Cardiac muscle cell (in vitro differentiated cells and primary cell): Measurements from ENCODE around the gene AQP6. TPM values are rescaled to one million over a fixed set of nuclear protein-coding genes. Genes with fewer than 3 reads are reported as not detected.
A peak's percentile ranks its signal among the peaks of the same experiment; 100 is the strongest.

Experiments
- DNase-seq, 2 donors: peaks; one replicate each; pipeline versions ENCODE4 v3.0.0 to v3.0.0-alpha.2; 2010 to 2017; ENCODE audit warnings: low read depth in 1 of 2, low spot score in 1 of 2
- H3K27ac ChIP-seq: fragments of 200-600 bp; sonication (generic); 2 replicates; pipeline ENCODE4 v1.5.1; 2016
- H3K27me3 ChIP-seq: fragments of 200-600 bp; sonication (generic); 2 replicates; pipeline ENCODE4 v1.6.0; 2016; ENCODE audit warnings: control low read depth
- H3K36me3 ChIP-seq: fragments of 200-600 bp; sonication (generic); 2 replicates; pipeline ENCODE4 v1.5.1; 2016; ENCODE audit warnings: control low read depth
- H3K4me1 ChIP-seq: fragments of 200-600 bp; sonication (generic); 2 replicates; pipeline ENCODE4 v1.8.1; 2017; ENCODE audit warnings: low read depth, mild to moderate bottlenecking, mixed run types
- H3K4me3 ChIP-seq: fragments of 200-600 bp; sonication (generic); 2 replicates; pipeline ENCODE4 v1.5.1; 2016; ENCODE audit warnings: mild to moderate bottlenecking
- H3K9me3 ChIP-seq: fragments of 200-600 bp; sonication (generic); 2 replicates; pipeline ENCODE4 v1.5.1; 2017; ENCODE audit warnings: low read depth, mild to moderate bottlenecking, control low read depth
- polyA plus RNA-seq: library from polyadenylated mRNA; unstranded; fragments of >200 nt; fragmentation: Nextera tagmentation; extraction: Ambion mirVana; gene quantifications from 2 replicates; pipeline ENCODE4 v1.2.1, GENCODE V29; 2016
- total RNA-seq: library from RNA; depleted of rRNA; stranded (reverse); fragments of >200 nt; gene quantifications from 2 replicates; pipeline ENCODE4 v1.2.3, GENCODE V29; 2016
- TF ChIP-seq, protein P1 (sequence below): IDR thresholded peaks from 2 replicates; pipeline ENCODE4 v1.5.1; 2012; ENCODE audit warnings: low read depth, mild to moderate bottlenecking, low read length

Gene AQP6
- total and polyA plus RNA-seq, 2 experiments from 2014 or later: 0.26 to 1.8 TPM

DNA sequence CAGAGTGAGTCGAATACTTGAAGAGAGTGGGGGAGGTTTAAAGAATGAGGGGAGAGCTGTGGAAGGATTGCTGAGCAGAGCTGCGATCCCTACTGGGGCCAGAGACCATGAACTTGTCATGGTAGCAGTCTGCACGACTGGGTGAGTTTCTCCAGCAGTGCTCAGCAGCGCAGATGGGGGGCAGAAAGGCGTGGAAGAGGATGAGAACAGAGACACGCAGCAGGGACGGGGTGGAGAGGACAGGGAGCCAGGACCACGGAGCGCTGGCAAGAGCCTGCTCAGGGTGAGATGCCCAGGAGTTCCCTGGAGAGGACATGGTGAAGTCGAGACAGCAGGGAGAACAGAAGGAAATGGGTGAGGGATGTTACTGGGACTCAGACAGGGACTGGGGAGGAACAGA, 2.1 kb upstream of the AQP6 start:
- no peak overlapping the region for H3K4me3 ChIP-seq
- H3K4me1 ChIP-seq: peaks cover 14% of the 10 kb centered on the region
- H3K27me3 ChIP-seq: no peaks in the 10 kb centered on the region
- no peaks in the 10 kb centered on the region for H3K9me3 ChIP-seq
- TF ChIP-seq, protein P1, sequence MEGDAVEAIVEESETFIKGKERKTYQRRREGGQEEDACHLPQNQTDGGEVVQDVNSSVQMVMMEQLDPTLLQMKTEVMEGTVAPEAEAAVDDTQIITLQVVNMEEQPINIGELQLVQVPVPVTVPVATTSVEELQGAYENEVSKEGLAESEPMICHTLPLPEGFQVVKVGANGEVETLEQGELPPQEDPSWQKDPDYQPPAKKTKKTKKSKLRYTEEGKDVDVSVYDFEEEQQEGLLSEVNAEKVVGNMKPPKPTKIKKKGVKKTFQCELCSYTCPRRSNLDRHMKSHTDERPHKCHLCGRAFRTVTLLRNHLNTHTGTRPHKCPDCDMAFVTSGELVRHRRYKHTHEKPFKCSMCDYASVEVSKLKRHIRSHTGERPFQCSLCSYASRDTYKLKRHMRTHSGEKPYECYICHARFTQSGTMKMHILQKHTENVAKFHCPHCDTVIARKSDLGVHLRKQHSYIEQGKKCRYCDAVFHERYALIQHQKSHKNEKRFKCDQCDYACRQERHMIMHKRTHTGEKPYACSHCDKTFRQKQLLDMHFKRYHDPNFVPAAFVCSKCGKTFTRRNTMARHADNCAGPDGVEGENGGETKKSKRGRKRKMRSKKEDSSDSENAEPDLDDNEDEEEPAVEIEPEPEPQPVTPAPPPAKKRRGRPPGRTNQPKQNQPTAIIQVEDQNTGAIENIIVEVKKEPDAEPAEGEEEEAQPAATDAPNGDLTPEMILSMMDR: no peak
- H3K36me3 ChIP-seq: no peaks in the 10 kb centered on the region
- no peak for DNase-seq
- H3K27ac ChIP-seq: no peak overlapping the region

DNA sequence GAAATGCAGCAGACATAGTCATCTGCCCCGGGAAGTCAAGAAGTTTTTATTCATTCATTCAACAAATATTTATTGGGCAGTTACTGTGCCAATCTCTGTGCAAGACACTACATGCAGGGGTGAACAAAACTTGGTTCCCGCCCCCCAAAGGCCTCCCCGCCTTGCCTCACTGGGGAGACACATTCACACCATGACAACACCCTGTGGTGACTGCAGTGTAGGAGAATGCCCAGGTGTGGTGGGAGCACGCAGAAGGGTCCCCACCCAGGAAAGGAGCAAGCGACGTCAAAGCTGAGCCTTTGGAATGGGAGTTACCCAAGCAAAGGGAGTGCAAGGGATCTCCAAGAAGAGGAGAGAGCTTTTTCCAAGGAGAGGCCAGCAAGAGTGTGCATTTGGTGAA, 1.6 kb upstream of the AQP6 start:
- Histone ChIP-seq H3K4me1 (peaks cover 16% of the 10 kb centered on the region), H3K27ac (no peak overlapping the region), H3K27me3 (no peaks in the 10 kb centered on the region)

DNA sequence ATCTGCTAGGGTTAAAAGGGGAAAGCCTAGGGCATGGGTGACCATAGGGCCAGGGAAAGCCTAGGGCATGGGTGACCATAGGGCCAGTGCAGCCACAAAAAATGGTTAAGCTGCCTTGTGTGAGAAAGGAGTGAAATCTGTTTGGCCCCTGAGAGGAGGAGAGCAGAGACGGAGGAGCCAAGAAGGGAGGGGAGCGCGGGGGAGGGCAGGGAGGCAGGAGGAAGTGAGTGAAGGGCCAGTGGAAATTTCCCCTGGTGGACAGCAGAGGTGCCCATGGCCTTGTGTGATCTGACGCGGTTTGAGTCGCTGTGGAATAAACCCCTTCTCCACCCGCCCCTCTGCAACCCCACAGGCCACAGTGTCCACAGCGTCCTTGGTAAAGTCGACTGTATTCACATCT, 618 bp upstream of the AQP6 start:
- Histone ChIP-seq H3K4me3 (no peak overlapping the region), H3K4me1 (peaks cover 16% of the 10 kb centered on the region), H3K27ac (no peak overlapping the region), H3K36me3 (no peaks in the 10 kb centered on the region), H3K9me3 (no peaks in the 10 kb centered on the region), H3K27me3 (no peaks in the 10 kb centered on the region)
- TF ChIP-seq, protein P1: no peak
- DNase-seq: no peak

More for the DNA sequence above, 1.6 kb upstream of the AQP6 start:
- Histone ChIP-seq H3K9me3 (no peaks in the 10 kb centered on the region), H3K36me3 (no peaks in the 10 kb centered on the region), H3K4me3 (no peak overlapping the region)
- no peak for DNase-seq
- TF ChIP-seq, protein P1: no peak

DNA sequence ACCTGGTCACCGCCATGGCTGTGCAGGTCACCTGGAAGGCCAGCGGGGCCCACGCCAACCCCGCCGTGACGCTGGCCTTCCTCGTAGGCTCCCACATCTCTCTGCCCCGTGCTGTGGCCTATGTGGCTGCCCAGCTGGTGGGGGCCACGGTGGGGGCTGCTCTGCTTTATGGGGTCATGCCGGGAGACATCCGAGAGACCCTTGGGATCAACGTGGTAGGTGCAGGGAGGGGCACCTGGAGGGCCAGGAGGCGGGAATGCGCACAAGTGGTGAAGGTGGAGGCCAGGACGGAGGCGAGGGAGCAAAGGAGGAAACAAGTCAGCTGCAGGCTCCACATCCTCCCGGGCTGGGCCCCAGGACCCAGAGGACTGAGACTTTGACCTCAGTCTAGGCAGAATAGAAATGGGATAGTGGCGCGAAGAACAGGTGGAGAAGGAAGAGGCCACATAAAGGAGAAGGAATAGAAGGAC, 649 bp downstream of the AQP6 start:
- H3K36me3 ChIP-seq: no peaks in the 10 kb centered on the region
- TF ChIP-seq, protein P1: no peak
- H3K27me3 ChIP-seq: no peaks in the 10 kb centered on the region
- no peaks in the 10 kb centered on the region for H3K9me3 ChIP-seq
- H3K4me1 ChIP-seq: peaks cover 14% of the 10 kb centered on the region
- no peak overlapping the region for H3K27ac ChIP-seq
- H3K4me3 ChIP-seq: no peak overlapping the region
- DNase-seq: no peak

DNA sequence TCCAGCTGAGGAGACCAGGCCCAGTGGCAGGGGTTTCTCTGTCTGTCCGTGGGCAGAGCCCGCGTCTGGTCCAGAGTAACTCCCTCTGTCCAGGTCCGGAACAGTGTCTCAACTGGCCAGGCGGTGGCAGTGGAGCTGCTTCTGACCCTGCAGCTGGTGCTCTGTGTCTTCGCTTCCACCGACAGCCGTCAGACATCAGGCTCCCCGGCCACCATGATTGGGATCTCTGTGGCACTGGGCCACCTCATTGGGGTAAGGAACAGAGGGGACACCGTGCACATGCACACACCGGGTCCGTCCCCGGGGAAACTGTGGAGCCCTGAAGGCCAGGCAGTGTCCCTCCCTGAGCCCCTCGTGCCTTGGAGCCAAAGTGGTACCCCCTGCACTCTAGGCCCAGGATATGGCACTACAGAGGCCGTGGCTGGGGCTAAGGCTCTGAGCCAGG, 1.5 kb downstream of the AQP6 start:
- H3K9me3 ChIP-seq: no peaks in the 10 kb centered on the region
- peak; percentile 75 to 82 for DNase-seq
- H3K4me3 ChIP-seq: no peak overlapping the region
- no peak overlapping the region for H3K27ac ChIP-seq
- peaks cover 13% of the 10 kb centered on the region for H3K4me1 ChIP-seq
- H3K27me3 ChIP-seq: no peaks in the 10 kb centered on the region
- H3K36me3 ChIP-seq: no peaks in the 10 kb centered on the region
- TF ChIP-seq, protein P1: peak; percentile 77
